ENCODE measurements around the gene VAC14.

- TF ChIP-seq POLR2A (IDR thresholded peaks at IDR 0.05; ENCODE audit: low read depth, low read length) = no peak
- TF ChIP-seq POLR2AphosphoS5 (IDR thresholded peaks at IDR 0.05; ENCODE audit: low read depth, low read length) = no peak
These were observed 77.2 kb downstream of the VAC14 start for GRCh38 chr16:70723740-70724145.
